HG03196 (cell line): ENCODE measurements around the gene LDHA.

Experiments
- ATAC-seq: cut with Tn5 transposase; IDR thresholded peaks from one replicate; pipeline ENCODE4 v1.9.1; 2021; ENCODE audit not compliant: unreplicated experiment

The LDHA gene

DNA sequence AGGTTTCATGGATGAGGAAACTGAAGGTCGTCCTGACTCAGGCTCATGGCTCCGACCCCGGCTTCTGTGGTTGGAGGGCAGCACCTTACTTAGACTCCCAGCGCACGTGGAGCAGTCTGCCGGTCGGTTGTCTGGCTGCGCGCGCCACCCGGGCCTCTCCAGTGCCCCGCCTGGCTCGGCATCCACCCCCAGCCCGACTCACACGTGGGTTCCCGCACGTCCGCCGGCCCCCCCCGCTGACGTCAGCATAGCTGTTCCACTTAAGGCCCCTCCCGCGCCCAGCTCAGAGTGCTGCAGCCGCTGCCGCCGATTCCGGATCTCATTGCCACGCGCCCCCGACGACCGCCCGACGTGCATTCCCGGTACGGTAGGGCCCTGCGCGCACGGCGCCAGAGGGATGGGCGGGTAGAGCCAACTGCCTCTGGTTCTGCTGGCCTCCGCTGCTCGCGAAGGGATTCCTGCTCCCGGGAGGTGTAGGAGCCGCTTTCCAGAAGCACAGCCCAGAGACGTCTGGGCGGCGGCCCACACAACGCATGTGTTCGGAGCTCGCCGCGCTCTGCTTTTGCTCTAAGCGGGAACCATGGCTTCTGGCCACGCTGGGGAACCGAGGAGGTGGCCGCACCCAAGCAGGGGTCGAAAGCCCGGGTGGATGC is at the start of gene LDHA:
TSS of gene LDHA (plus strand) at position 289 of the 653 bp plus-strand sequence. CDS start 2,280 bp downstream, outside the sequence.
- peak; percentile 70 for ATAC-seq

DNA sequence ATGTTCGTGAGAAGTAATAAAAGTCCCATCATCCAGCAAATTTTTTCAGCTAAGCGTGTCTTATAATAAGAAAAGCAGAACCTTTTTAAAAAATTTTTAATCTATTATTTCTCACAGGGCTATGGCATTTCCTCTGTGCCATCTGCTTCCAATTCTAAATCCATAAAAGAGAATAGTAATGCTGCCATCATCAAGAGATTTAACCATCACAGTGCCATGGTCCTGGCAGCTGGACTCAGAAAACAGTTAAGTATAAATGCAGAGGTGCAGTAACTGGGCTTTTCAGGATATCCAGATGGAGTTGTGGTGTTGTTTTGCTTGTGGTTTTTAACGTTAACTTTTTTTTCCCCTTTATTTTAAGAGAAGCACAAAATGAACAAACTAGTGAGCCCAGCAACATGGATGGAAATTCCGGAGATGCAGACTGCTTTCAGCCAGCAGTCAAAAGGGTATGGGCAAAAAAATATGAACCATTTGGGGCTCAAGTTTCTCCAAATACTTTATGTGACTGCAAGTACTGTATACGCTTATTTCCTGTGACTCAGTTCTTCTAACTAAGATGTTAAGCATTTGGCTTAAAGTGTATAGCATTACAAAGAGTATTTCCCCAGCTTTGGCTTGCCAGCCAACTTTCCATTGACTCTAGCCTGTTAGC is 46.8 kb upstream of the LDHA start:
- ATAC-seq, result no peak

DNA sequence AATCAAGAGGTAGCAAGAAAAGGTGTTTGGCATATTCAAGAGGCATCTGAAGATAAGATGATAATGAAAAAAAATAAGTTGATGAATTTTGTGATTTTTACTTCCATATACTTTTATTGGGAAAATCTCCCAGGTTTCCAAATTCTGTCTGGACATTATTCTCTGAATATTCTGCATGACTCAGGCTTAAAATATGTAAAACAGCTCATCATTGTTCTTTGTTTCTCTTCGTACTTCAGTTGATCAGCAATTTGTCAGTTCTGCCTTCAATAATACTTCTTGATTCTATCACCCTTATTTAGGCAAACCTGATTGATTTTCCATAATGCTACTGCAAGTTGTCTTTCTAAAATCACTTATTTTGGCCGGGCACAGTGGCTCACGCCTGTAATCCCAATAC is 41.8 kb upstream of the LDHA start:
- ATAC-seq, result no peak

DNA sequence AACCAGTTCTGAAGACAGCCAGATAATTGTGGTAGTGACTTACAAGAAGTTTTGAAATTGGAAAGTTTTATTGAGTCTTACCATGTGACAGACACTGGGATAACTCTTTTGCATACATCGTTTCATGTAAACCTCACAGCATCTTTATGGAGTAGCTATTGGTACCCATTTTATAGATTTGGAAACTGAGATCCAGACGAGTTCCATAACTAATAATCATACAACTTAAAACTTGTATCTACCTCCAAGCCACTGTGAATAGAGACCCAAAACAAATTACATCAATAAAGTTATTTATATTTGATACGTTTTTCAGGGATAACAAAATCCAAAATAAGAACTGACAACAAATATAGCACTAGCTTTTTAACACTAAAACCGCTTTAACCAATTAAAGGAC is 35.7 kb upstream of the LDHA start:
- ATAC-seq, result no peak

DNA sequence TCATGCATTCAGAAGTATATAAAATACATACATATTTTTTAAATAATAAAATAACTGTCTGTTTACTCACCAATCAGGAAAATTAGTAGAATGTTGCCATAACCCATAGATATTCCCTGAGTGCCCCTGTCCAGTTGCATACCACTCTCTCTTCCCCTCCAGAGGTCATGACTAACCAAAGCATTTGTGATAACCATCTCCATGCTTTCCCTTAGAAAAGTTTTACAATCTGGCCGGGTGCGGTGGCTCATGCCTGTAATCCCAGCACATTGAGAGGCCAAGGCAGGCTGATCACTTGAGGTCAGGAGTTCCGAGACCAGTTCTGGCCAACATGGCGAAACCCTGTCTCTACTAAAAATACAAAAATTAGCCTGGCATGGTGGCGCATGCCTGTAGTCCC is 33.2 kb upstream of the LDHA start:
- ATAC-seq, result no peak

DNA sequence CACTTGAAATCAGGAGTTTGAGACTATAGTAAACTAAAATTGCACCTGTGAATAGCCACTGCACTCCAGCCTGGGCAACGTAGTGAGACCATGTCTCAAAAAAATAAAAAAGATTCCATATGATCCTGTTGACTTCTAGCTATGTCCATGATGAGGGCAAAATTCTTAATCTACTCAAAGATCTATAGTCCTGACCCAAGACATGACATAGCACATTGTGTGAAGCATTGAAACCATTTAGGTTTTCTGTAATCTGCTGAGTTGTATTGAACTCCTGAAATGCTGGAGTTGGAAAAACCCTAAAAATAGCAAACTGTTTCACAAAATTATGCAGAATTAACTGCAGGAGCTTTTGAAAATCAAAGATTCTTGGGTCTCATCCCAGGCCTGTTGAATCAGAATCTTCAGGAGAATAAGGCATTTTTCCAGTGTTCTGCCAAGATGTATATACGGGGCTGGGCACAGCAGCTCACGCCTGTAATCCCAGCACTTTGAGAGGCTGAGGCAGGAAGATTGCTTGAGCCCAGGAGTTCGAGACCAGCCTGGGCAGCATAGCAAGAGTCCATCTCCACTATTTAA is 29.8 kb upstream of the LDHA start:
- ATAC-seq, result no peak

DNA sequence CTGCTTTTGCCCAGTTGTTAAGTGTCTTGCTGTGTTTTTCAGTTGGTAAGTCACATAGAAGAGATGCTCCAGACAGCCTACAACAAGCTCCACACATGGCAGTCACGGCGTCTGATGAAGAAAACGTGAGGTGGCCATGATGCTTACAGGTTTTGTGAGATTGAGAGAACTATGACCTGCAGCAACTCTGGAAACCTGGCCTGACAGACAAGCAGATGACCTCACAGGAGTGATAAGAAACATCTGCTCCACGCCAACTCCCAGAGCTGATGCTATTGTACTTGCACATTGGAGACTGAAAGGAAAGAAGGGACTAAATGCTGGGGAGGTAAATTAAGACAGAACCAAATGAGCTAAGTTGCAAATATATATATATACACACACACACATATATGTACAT is 28.6 kb upstream of the LDHA start:
- ATAC-seq, result no peak

DNA sequence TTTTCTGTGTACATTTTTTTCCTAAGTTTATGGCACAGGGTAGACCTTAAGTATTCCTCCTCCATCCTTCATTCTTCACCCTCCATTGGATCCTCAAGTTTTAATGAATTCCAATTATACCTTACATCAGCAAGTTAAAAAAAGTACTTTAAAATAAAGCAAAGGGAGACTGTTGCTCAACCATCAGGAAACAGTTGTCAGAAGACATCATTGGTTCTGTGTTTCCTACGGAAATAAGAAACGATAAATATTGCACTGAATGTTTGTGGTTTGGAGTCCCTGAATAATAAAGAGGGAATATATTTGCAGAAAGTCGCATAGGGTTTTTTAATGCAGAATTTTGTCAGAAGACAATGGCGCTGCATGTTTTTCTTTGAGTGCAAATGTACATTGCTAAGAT is 28.1 kb upstream of the LDHA start:
- ATAC-seq, result no peak

DNA sequence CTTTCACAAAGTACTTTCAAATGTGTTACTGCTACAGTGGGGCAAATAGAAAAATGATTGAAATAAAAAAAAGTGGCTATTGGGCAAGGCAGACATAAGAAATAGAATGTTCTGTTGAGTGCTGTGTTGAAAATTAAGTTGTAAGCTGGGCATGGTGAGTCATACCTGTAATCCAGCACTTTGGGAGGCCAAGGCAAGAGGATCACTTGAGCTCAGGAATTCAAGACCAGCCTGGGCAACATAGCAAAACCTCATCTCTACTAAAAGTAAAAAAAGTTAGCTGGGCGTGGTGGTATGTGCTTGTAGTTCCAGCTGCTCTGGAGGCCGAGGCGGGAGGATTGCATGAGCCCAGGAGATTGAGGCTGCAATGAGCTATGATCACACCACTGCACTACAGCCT is 26.9 kb upstream of the LDHA start:
- ATAC-seq, result no peak

DNA sequence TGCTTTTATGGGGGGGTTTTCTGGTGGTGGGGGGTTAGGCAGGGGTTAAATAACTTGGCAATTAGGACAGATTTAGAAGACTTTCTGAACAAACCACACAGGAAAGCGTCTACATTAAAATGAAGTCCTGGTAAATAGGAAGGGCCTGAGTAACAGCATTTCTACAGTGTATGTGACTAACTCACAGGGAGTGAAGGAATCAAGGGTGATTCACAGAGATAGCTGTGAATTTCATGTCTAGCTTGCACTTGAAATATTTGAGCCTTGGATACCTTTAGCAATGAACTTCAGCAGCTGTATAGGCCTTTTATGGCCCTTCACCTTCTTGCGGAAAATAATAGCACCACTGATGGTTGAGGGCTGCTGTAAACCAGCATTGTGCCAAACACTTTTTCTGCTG is 26.1 kb upstream of the LDHA start:
- no peak for ATAC-seq

DNA sequence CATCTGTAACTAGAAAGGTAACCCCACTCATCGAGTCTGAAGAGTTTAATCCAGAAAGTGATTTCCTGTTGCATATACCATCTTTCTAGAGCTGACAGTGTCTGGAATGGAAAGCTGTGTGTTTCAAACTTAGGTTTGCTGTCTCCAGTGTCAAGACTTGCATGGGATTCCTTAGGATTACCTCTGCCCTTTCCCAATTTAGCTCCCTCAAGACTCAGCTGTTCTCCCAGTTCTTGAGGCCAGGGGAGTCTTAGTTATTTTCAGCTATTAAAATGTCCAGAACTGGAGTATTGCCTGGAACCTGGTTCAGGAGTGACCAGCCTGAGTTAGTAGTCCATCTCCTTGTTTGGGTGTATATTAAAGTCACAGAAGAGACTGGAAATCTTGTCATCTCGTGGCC is 25.0 kb upstream of the LDHA start:
- no peak for ATAC-seq

DNA sequence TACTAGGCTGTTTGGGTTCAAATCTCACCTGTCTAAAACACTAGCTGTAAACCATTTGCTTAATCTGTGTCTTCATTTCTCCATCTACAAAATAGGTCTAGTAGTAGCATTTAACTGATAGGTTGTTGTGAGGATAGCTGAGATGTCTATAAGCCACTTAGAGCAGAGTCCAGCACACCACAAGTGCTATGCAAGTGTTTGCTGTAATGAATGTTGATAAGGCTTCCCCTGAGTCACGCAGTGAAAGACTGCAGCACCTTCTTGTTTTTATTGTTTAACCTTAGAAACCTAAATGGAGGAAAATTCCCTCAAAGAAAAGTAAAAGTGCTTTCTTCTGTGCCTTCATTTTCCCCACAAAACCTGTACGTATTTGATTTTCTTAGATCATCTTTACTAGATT is 23.1 kb upstream of the LDHA start:
- ATAC-seq, result no peak

DNA sequence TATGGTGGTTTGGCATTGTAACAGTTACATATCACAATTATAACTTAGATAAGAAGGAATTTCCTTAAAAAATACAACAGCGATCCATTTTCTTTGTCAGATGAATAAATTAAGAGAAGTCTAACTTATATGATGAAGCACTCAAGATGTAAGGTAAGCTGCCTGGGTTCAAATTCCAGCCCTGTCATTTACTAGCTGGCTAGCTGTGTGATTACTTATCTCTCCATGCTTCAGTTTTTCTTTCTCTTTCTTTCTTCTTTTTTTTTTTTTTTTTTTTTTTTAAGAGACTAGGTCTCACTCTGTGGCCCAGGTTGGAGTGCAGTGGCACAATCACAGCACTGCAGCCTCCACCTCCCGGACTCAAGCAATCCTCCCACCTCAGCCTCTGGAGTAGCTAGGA is 22.2 kb upstream of the LDHA start:
- ATAC-seq, result no peak

DNA sequence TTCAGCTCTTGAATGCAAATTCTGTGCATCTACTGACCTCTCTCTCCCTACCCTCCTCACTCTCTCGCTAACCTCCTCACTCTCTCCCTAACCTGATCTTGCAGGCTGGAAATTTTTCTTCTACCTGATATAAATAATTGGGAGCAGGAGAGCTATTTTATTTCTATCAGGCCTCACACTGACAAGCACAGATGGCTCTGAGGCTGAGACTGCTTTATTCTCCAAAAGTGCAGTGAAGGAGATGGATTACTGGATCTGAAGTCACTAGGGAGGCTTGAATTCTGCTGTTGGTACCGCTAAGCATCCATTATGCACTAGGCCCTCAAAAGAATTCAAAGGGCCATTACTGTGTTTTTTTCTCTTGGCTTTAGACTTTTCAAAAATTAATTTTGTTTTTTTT is 19.4 kb upstream of the LDHA start:
- no peak for ATAC-seq

DNA sequence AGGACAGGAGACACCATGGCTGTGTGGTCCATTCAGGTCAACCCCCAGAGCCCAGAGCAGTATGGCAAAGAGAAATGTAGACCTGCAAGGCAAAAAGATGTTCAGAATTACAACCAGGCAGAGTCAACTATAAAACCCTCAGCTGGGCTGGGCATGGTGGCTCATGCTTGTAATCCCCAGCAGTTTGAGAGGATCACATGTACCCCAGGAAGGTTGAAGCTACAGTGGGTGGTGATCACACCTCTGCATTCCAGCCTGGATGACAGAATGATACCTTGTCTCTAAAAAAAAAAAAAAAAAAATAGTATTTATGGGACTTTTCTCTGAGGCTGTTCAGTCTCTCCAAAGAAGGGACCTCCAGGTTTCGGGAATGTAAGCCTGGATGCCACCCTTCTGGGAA is 18.4 kb upstream of the LDHA start:
- ATAC-seq, result no peak

DNA sequence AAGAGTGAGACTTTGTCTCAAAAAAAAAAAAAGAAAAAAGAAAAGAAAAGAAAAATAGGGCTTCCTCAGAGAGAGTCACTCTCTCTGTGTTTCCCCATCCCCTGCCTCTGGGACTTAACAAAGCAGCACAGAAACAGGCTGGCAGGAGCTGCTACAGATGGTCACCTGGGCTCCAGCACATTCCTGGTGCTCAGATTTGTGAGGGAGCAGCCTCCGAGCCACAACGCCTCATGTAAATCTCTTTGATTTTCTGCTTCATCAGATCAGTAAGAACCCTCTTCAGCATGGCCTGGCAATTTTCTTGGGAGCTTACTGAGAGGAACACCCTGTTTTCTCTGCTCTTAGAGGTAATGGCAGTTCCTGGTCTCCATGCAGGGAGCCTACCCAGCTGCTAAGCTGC is 15.2 kb upstream of the LDHA start:
- no peak for ATAC-seq

DNA sequence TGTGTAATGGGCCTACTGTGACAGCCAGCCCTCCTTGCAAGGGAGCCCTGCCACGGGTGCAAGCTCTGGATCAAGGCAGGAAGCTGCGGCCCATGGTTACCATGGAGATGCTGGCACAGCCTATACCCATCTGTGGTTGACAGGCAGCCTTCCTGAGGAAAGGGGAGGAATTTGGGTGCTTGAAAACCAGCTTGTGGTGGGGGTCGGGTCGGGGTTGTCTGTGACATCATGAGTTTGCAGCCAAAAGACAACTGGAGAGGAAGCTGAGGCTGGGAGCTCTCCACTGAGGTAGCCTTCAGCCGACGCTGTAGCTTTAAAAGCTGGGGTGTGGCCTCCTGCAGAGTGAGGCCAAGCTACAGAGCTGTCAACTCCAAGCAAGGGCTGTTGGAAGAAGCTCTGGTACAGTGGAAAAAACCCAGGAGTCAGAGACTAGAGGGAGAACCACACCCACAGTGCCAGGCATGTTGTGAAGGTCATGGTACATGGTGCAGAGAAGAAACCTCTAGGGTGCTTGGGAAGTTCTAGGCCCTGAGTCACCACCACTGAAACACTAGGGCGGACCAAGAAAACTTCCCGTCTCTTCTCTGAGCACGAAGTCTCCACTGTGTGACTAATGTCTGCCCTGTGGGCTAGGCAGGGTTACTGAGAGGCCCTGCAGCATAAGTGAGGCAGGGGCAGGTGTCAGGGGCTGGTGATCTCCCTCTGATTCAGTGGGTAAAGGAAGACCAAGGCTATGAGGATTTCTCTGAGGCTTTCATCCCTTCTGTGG is 10.8 kb upstream of the LDHA start:
- ATAC-seq, result peak; percentile 82

DNA sequence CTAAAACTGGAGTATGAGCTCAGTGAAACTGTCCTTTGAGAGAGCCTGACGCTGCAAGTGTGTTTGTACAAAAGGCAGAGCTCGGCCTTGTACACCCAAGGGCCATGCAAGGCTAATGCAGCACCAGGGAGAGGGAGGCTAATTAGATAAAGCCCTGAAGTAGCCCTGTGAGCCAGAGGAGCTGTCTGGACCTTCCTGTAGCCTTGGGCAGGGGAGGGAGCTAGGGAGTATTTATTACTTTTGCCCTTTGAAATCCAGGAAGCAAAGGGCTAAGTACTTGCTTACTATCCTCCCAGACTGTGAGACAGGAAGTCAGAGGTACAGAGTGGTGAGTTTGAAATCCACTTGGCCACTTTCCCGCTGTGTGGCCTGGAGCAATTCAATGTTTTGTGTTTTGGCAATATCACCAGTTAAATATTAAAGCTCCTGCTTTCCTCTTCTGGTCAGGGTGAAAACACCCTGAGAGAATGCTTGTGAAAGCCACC is 10.2 kb upstream of the LDHA start:
- ATAC-seq, result peak; percentile 41

DNA sequence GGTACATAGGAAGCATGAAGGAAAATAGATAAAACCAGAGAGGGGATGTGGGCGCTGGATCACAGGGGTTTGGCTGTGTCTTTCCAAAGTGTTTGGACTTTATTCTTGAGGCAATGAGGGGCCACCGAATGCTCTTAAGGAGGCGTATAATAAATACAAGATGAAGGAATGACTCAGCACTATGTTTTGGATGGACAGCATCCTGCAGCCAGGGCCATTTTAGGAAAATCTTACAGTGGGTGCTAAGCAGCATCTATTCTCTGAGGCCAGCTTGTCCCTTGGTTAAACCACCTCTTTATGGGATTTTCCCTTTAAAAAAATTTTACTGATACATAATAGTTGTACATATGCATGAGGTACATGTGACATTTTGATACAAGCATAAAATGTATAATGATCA is 4.3 kb upstream of the LDHA start:
- ATAC-seq, result no peak

DNA sequence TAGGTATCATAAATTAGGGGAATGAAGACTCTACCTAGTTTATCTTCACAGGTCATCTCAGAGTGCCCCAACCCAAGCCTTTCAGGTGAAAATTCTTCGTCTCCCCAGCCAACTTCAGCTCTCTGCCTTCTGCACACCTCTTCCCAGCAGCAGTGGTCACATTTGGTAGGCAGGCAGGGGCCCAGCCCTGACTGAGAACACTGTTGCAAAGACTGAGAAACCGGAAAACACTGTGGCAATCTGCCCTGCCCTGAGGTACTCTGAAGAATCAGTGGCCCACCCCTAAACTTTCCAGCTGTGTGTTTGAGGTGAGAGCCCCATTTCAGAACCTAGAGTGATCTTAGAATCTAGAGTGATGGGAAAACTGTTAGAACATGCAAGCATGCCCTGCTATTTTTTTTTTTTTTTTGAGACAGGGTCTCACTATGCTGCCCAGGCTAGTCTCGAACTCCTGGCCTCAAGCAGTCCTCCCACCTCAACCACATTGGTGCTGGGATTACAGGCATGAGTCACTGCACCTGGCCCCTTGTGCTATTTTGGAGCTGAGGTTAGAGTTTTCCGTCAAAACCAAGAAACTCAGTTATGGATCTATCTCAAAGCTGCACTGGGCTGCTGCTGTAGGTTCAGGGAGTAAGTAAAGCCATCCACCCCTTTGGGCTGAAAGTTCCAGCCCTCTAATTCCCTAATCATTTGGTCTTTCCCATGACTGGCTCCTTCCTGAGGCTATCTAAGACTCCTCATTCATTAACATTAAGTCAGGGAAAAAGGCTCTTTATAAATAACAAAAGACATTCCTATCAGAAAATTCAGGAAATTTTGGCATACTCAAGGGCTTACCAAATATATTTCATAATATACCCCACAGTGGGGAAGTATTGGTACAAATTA is 1.7 kb upstream of the LDHA start:
- ATAC-seq, result no peak
